ENCODE data around the gene PIAS2. TPM values are rescaled to one million over a fixed set of nuclear protein-coding genes. Genes with fewer than 3 reads are reported as not detected.
A peak's percentile ranks its signal among the peaks of the same experiment; 100 is the strongest.
"Not testable (repeated sequence)": the region's sequence is repeated elsewhere in the genome, so short reads cannot be mapped to it uniquely, and the experiment has no call there.

The PIAS2 gene
- 10 to 100 TPM; 35.7 to 44.0 (median 42.1) TPM for total RNA-seq
- polyA plus RNA-seq: 7.7 TPM
- long read RNA-seq, donor 1, full-length matches to known transcripts: 28 of 49 reads
- long read RNA-seq, donor 1, partial matches to known transcripts: 8 of 49 reads
- long read RNA-seq, donor 1, other reads (novel, unspliced or antisense): 13 of 49 reads
- long read RNA-seq, donor 2, full-length matches to known transcripts: 9 of 16 reads
- long read RNA-seq, donor 2, partial matches to known transcripts: 2 of 16 reads
- long read RNA-seq, donor 2, other reads (novel, unspliced or antisense): 5 of 16 reads
- long read RNA-seq, donor 3, full-length matches to known transcripts: 54 of 102 reads
- long read RNA-seq, donor 3, partial matches to known transcripts: 16 of 102 reads
- long read RNA-seq, donor 3, other reads (novel, unspliced or antisense): 32 of 102 reads
- long read RNA-seq, donor 4, full-length matches to known transcripts: 15 of 26 reads
- long read RNA-seq, donor 4, partial matches to known transcripts: 2 of 26 reads
- long read RNA-seq, donor 4, other reads (novel, unspliced or antisense): 9 of 26 reads

GRCh38 chr18:46917108-46917802, at the start of gene PIAS2, which contains the start of gene KATNAL2:
Gene PIAS2 (minus strand): TSS chr18:46917507. CDS start chr18:46917345, 162 bp downstream.
Gene KATNAL2 (plus strand): TSS chr18:46917602. CDS start chr18:46946873, 29,271 bp downstream.
- peak; percentile 97 to 98 for ATAC-seq
- intact Hi-C loops (cut with DNase I): no loop called here

GRCh38 chr18:46966266-46966665, 49.0 kb upstream of the PIAS2 start:
- DNase-seq; H3K27me3 ChIP-seq (ENCODE audit: control insufficient read depth, insufficient read depth); H3K27ac ChIP-seq (ENCODE audit: low read length); intact Hi-C loops (cut with DNase I); H3K9me3 ChIP-seq (ENCODE audit: control insufficient read depth, low read length); H3K4me3 ChIP-seq (ENCODE audit: low read length); ATAC-seq; H3K4me1 ChIP-seq (ENCODE audit: control insufficient read depth, insufficient read depth, low read length): not testable (repeated sequence)
- no CpG with 5 or more reads among the region's 10 CpGs for WGBS

More at GRCh38 chr18:46917108-46917802, at the start of gene PIAS2, which contains the start of gene KATNAL2:
- peak; percentile 84 to 94 (median 93) for DNase-seq
- H3K9me3 ChIP-seq (ENCODE audit: control insufficient read depth, low read length): no peaks in the 10 kb centered on the region
- H3K27ac ChIP-seq (ENCODE audit: low read length): peak within 1 kb of the TSS; percentile 94
- H3K27me3 ChIP-seq (ENCODE audit: control insufficient read depth, insufficient read depth): no peaks in the 10 kb centered on the region
- H3K4me3 ChIP-seq (ENCODE audit: low read length): peak within 1 kb of the TSS; percentile 66
- under 1% methylated on average over 104 of the region's 107 CpGs for WGBS
- peaks cover 2% of the 10 kb centered on the region for H3K4me1 ChIP-seq (ENCODE audit: control insufficient read depth, insufficient read depth, low read length)

- DNase-seq; H3K27me3 ChIP-seq (ENCODE audit: control insufficient read depth, insufficient read depth); H3K9me3 ChIP-seq (ENCODE audit: control insufficient read depth, low read length); H3K4me3 ChIP-seq (ENCODE audit: low read length); H3K4me1 ChIP-seq (ENCODE audit: control insufficient read depth, insufficient read depth, low read length); intact Hi-C loops (cut with DNase I); H3K27ac ChIP-seq (ENCODE audit: low read length): not testable (repeated sequence)
- peak; percentile 60 to 64 for ATAC-seq
- 90% methylated on average over 8 of the region's 31 CpGs for WGBS
Measured at GRCh38 chr18:46964579-46965293, 47.4 kb upstream of the PIAS2 start.

- H3K4me1 ChIP-seq (ENCODE audit: control insufficient read depth, insufficient read depth, low read length); H3K27ac ChIP-seq (ENCODE audit: low read length); intact Hi-C loops (cut with DNase I); H3K4me3 ChIP-seq (ENCODE audit: low read length); DNase-seq; H3K9me3 ChIP-seq (ENCODE audit: control insufficient read depth, low read length); H3K27me3 ChIP-seq (ENCODE audit: control insufficient read depth, insufficient read depth): not testable (repeated sequence)
- peak; percentile 54 to 63 for ATAC-seq
- WGBS: no CpG with 5 or more reads among the region's 79 CpGs
Measured at GRCh38 chr18:46963656-46964578, 46.6 kb upstream of the PIAS2 start.

GRCh38 chr18:46958209-46958608, 40.9 kb upstream of the PIAS2 start:
- WGBS: 87% methylated on average over 4 of the region's 4 CpGs
- DNase-seq: no peak
- ATAC-seq: no peak

GRCh38 chr18:46953195-46953594, 35.9 kb upstream of the PIAS2 start:
- H3K27ac ChIP-seq (ENCODE audit: low read length): no peak overlapping the region
- H3K27me3 ChIP-seq (ENCODE audit: control insufficient read depth, insufficient read depth): no peaks in the 10 kb centered on the region
- no peak for DNase-seq
- H3K4me3 ChIP-seq (ENCODE audit: low read length): no peak overlapping the region
- 65% methylated on average over 5 of the region's 5 CpGs for WGBS
- no peaks in the 10 kb centered on the region for H3K4me1 ChIP-seq (ENCODE audit: control insufficient read depth, insufficient read depth, low read length)
- no peaks in the 10 kb centered on the region for H3K9me3 ChIP-seq (ENCODE audit: control insufficient read depth, low read length)
- intact Hi-C loops (cut with DNase I): no loop called here
- ATAC-seq: no peak

More at GRCh38 chr18:46958209-46958608, 40.9 kb upstream of the PIAS2 start:
- no peaks in the 10 kb centered on the region for H3K27me3 ChIP-seq (ENCODE audit: control insufficient read depth, insufficient read depth)
- H3K4me3 ChIP-seq (ENCODE audit: low read length): no peak overlapping the region
- intact Hi-C loops (cut with DNase I): no loop called here
- no peaks in the 10 kb centered on the region for H3K9me3 ChIP-seq (ENCODE audit: control insufficient read depth, low read length)
- H3K4me1 ChIP-seq (ENCODE audit: control insufficient read depth, insufficient read depth, low read length): no peaks in the 10 kb centered on the region
- no peak overlapping the region for H3K27ac ChIP-seq (ENCODE audit: low read length)

- intact Hi-C loops (cut with DNase I): no loop called here
- Histone ChIP-seq H3K27me3 (ENCODE audit: control insufficient read depth, insufficient read depth) (no peaks in the 10 kb centered on the region), H3K4me1 (ENCODE audit: control insufficient read depth, insufficient read depth, low read length) (no peaks in the 10 kb centered on the region), H3K9me3 (ENCODE audit: control insufficient read depth, low read length) (no peaks in the 10 kb centered on the region), H3K4me3 (ENCODE audit: low read length) (no peak overlapping the region), H3K27ac (ENCODE audit: low read length) (no peak overlapping the region)
- no peak for ATAC-seq
- no peak for DNase-seq
- WGBS: 62% methylated on average over 5 of the region's 5 CpGs
Measured at GRCh38 chr18:46950064-46950656, 32.9 kb upstream of the PIAS2 start.

- DNase-seq (peak; percentile 87 to 94 (median 90)), ATAC-seq (peak; percentile 97 to 99)
- no peaks in the 10 kb centered on the region for H3K9me3 ChIP-seq (ENCODE audit: control insufficient read depth, low read length)
- no peak overlapping the region for H3K27ac ChIP-seq (ENCODE audit: low read length)
- peak overlapping the region; percentile 77 for H3K4me3 ChIP-seq (ENCODE audit: low read length)
- H3K27me3 ChIP-seq (ENCODE audit: control insufficient read depth, insufficient read depth): no peaks in the 10 kb centered on the region
- H3K4me1 ChIP-seq (ENCODE audit: control insufficient read depth, insufficient read depth, low read length): no peaks in the 10 kb centered on the region
- under 1% methylated on average over 32 of the region's 32 CpGs for WGBS
- intact Hi-C loops (cut with DNase I): no loop called here
Measured at GRCh38 chr18:46946656-46947282, 29.5 kb upstream of the PIAS2 start.

- no peak for ATAC-seq
- DNase-seq: no peak
- 92% methylated on average over 2 of the region's 2 CpGs for WGBS
- Histone ChIP-seq H3K9me3 (ENCODE audit: control insufficient read depth, low read length) (no peaks in the 10 kb centered on the region), H3K27ac (ENCODE audit: low read length) (no peak overlapping the region), H3K27me3 (ENCODE audit: control insufficient read depth, insufficient read depth) (no peaks in the 10 kb centered on the region), H3K4me3 (ENCODE audit: low read length) (no peak overlapping the region), H3K4me1 (ENCODE audit: control insufficient read depth, insufficient read depth, low read length) (peaks cover 1% of the 10 kb centered on the region)
- intact Hi-C loops (cut with DNase I): no loop called here
Measured at GRCh38 chr18:46942646-46943045, 25.3 kb upstream of the PIAS2 start.
